Choroid plexus epithelial cell (primary cell): Measurements from ENCODE around the gene ANO1.

Experiments used
- DNase-seq: peaks from one replicate; pipeline ENCODE4 v3.0.0-alpha.2; 2010; ENCODE audit warnings: low read depth
- H3K4me3 ChIP-seq: 2 replicates; pipeline ENCODE4 v1.5.1; 2011; ENCODE audit warnings: low read depth, mild to moderate bottlenecking, control low read depth, low read length, moderate library complexity
- TF ChIP-seq, protein P1 (sequence below): conservative IDR thresholded peaks from 2 replicates; pipeline ENCODE4 v1.5.1; 2011; ENCODE audit warnings: low read depth, mild to moderate bottlenecking, control low read depth, inconsistent platforms, low read length, moderate library complexity

Gene ANO1

DNA sequence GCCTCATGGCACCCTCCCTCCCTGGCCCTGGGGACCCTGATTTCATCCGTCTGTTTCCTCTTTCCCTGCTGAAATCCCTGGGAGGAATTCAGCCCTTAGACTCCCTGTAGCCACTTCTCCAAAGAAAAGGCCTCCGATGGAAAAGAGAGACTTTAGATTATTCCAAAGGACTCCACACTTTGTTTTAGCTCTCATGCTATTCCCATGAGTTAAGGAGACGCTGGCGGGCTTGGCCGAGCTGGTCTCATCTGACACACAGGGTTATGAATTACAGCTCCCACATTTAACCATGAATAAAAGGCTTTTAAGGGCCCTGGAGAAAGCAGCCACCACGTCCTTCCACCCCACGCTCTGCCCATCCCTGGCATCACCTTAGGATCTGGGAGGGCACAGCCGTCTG lies 57.0 kb downstream of the ANO1 start:
- TF ChIP-seq, protein P1, sequence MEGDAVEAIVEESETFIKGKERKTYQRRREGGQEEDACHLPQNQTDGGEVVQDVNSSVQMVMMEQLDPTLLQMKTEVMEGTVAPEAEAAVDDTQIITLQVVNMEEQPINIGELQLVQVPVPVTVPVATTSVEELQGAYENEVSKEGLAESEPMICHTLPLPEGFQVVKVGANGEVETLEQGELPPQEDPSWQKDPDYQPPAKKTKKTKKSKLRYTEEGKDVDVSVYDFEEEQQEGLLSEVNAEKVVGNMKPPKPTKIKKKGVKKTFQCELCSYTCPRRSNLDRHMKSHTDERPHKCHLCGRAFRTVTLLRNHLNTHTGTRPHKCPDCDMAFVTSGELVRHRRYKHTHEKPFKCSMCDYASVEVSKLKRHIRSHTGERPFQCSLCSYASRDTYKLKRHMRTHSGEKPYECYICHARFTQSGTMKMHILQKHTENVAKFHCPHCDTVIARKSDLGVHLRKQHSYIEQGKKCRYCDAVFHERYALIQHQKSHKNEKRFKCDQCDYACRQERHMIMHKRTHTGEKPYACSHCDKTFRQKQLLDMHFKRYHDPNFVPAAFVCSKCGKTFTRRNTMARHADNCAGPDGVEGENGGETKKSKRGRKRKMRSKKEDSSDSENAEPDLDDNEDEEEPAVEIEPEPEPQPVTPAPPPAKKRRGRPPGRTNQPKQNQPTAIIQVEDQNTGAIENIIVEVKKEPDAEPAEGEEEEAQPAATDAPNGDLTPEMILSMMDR, result no peak
- H3K4me3 ChIP-seq, result peak overlapping the region; percentile 22
- no peak for DNase-seq

DNA sequence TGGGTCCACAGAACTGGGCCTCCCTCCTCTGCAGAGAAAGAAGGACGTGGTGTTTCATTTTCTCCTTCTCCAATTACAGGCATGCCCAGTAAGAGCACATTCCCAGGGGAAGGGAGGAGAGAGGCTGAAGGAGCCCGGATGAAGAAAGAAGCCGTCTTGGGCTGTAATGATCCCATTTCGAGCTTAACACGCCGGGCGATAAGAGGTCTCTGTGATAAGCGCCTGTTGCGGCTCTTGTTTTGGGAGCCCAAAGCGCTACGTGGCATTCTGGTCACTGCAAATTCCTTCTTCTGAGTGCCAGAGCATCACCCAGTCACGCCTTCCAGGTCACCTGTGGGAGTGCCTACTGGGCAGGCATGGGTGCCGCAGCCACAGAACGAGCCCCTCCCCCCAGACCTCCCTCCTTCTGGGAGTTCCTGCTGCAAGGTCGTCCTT lies 57.5 kb downstream of the ANO1 start:
- peak; percentile 55 for DNase-seq
- TF ChIP-seq, protein P1, result no peak
- peak overlapping the region; percentile 22 for H3K4me3 ChIP-seq

DNA sequence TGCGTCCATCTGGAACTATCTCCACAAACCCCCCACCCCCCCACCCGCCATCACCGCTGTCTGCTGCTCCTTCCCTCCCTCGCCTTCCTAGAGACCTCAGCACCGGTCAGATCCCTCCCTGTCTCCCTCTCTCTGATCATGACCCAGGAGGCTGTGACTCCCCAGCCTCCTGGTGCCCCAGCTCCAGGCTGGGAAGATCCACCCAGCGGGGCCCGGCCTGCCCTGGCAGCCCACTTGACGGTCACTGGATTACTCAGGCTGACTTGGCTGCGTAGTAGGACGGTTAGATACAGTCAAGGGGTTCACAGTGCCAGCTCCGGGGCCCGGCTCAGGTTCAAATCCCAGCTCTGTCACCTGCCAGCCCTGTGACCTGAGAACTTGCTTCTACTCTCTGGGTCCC lies 59.3 kb downstream of the ANO1 start:
- no peak for DNase-seq
- TF ChIP-seq, protein P1, result no peak

DNA sequence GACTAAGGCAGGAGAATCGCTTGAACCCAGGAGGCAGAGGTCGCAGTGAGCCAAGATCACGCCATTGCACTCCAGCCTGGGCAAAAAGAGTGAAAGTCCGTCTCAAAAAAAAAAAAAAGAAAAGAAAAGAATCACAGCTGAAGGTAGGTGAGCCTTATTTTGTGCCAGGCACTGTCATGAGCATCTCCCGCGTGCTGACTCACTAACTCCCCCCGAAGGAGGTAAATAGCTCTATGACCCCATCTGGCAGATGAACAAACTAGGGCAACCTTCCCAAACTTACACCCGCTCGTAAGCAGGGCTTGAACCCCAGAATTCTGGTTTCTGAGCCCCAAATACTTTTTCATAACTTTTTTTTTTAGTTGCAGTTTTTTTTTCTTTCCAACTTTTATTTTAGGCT lies 60.3 kb downstream of the ANO1 start:
- TF ChIP-seq, protein P1, result no peak
- DNase-seq, result no peak
- H3K4me3 ChIP-seq, result no peak overlapping the region

More for the DNA sequence above, 59.3 kb downstream of the ANO1 start:
- no peak overlapping the region for H3K4me3 ChIP-seq

DNA sequence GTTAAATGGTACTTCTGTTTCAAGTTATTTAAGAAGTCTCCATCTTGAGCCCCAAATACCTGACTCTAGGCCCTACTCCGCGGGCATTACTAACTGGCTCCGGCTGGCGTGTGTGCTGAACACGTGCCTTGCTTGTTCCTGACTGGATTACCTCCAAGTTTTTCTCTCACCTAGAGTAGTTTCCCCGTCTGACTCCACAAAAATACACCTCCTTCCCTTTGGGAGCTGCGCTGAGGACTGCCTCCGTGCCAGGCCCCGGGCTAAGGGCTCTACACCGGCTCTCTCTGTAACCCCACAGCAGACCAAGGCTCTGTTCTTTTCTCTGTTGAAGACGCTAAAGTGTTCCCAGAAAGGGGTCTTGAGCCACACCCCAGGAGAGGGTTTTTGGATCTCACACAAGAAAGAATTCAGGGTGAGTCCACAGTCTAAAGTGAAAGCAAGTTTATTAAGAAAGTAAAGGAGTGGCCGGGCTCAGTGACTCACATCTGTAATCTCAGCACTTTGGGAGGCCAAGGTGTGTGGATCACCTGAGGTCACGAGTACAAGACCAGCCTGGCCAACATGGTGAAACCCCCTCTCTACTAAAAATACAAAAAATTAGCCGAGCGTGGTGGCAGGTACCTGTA lies 61.8 kb downstream of the ANO1 start:
- TF ChIP-seq, protein P1, result no peak
- no peak overlapping the region for H3K4me3 ChIP-seq
- no peak for DNase-seq

DNA sequence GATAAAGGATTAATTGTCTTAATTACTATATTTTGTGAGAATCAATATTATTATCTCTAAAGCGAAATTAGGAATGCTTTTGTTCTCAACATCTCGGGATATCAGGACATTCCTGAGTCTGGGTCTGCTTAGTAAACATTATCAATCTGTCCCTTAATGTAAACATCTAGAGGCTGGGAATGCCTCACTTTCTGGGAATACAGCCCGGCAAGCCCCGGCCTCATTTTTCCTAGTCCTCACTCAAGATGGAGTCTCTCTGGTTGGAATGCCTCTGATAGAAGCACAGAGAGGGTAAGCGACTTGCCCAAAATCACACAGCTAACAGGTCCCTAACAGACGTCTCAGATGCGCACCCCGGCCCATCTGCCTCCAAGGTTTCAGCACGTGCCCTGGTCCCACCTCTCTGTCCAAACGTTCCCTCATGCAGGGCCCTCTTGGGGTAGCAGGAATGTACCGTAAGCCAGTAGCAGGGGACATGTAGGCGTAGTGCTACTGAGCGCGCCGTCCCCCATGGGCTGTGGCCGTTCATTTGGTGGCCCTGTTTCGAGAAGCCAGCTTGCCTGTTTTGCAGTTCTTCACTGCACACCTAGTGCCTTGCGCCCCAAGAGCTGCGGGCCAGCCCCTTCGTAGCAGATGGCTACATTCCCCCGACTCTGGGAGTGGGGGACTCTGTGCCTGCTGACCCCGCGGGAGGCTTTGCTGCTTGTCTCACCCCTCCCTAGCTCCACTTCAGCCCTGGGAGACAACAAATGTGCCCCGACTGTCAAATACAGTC lies 62.8 kb downstream of the ANO1 start:
- TF ChIP-seq, protein P1, result no peak
- H3K4me3 ChIP-seq, result no peak overlapping the region
- no peak for DNase-seq
